Embryonic facial prominence (tissue), 1 donor: Measurements from ENCODE around the gene MTIF2.
A peak's percentile ranks its signal among the peaks of the same experiment; 100 is the strongest.
"Not testable (repeated sequence)": the region's sequence is repeated elsewhere in the genome, so short reads cannot be mapped to it uniquely, and the experiment has no call there.

ENCODE experiments used
- DNase-seq: peaks from one replicate; pipeline ENCODE4 v3.0.0-alpha.2; 2016; ENCODE audit errors: extremely low spot score

The MTIF2 gene, protein sequence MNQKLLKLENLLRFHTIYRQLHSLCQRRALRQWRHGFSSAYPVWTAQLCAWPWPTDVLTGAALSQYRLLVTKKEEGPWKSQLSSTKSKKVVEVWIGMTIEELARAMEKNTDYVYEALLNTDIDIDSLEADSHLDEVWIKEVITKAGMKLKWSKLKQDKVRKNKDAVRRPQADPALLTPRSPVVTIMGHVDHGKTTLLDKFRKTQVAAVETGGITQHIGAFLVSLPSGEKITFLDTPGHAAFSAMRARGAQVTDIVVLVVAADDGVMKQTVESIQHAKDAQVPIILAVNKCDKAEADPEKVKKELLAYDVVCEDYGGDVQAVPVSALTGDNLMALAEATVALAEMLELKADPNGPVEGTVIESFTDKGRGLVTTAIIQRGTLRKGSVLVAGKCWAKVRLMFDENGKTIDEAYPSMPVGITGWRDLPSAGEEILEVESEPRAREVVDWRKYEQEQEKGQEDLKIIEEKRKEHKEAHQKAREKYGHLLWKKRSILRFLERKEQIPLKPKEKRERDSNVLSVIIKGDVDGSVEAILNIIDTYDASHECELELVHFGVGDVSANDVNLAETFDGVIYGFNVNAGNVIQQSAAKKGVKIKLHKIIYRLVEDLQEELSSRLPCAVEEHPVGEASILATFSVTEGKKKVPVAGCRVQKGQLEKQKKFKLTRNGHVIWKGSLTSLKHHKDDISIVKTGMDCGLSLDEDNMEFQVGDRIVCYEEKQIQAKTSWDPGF

DNA sequence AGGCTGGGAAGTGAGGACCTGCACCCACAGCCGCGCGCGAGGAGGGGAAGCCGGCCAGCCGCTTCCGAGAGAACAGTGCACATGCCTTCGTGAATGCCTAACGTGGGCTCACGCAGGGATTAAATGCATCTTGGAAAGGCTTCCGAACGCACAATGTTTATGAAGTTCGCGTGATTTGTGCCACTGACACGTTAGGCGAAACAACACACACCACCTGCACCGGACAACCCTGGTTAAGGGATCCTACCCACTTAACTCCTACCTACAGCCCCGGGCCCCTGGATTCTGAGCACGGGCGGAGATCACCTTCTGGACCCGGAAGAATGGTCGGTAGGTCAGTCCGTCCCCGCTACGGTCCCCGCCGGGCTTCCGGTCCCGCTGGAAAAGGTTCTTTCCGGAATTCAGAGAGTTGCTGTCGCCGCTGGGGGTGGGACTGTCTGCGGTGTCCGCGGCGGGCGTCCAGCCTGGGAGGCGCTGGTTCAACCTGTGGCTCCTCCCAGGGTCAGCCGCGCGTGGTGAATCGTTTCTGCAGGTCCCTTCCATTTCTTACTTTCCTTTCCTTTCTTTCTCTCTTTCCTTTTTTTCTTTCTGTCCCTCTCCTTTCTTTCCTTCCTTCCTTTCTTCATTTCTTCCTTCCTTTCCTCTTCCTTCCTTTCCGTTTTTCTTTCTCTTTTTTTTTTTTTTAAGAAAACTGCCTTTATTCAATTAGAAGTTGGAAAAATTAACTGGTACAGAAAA lies at the start of gene MTIF2:
Gene MTIF2 (minus strand): TSS at position 325 of the 738 bp plus-strand sequence. CDS start 5,373 bp downstream, outside the sequence.
- peak; percentile 80 for DNase-seq

DNA sequence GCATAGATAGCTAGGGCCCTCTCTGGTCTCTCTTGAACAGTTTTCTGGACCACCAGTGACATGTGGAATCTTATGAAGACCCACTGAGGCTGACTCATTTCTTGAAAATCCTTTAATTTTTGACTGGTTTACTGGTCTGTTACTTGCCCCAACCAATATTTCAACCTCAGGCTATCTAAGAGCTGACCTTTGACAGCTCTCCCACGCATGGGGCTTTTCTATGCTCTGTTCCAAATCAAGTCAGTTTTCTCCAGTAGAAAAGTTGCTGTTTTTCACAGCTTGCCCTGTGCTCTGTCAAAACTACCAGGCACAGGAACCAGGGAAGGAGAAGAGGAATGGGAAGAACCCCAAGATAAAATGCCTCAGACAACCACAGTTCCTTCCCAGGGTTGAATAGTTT lies 46.0 kb upstream of the MTIF2 start:
- no peak for DNase-seq

DNA sequence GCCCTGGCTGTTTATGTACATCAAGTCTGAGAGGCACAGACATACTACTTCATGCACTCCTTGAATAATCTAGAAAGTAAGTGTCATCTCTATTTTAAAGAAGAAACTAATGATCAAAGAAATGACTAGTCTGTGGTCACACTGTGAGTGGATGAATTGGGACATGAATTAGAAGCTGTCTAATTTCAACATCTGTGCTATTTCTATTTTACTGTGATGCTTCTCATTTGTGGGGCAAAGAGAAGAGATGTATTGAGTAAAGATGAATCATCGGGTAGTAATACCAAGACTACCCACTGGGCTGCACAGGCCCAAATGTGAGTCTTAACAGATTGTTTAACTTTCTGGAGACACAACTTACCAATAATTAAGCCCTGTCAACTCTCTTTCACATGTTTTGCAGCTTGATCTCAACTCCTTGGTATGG lies 42.4 kb upstream of the MTIF2 start:
- no peak for DNase-seq

DNA sequence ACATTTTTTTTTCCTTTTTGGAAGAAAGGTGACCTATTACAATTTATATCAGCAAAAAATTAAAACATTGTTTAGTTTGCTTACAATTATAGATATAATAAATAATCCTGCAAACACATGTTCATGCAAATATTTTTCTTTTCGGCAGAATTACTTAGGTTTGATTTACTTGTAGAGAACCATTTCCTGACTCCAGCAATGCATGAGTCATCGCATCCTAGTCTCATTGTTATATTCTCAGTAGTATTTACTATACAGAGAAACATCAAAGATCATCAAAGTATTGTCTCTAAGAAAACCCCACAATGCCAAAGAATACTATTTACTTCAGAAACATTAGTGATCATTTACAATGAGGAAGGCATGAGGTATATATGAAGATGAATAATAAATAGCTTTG lies 40.4 kb upstream of the MTIF2 start:
- DNase-seq: no peak

DNA sequence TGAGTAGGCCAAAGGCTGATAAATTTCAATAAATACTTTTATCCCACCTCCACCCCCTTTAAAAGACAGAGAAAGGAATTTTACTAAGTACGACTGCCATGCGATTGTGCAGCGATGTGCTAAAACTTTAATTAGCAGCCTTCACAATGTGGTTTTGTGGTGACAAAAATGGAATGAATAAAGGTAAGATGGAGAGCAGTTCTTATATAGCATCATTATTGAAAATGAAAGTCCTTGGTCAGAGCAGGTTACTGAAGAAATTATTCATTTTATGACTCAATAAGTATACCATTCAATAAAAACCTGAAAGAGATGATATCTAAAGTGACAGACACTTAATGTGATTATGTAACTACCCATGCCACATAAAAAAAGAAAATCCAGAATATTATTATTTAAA lies 33.2 kb upstream of the MTIF2 start:
- DNase-seq: no peak

DNA sequence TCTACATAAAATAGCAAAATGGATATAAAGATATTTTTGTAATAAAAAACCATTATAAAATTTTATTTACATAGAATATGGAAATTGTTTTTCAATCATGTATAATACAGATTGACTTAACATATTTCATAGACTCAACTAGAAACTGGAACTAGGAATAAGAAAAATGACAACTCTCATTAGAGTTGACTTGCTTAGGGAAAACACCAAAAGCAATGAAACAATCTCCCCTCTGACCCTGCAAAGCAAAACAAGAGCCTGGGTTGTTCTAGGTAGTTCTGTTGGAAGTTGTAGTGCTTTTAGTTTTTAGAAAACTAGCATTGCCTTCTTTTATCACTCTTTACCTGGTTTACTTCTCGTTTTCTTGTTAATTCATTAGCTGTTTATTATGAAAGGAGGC lies 32.2 kb upstream of the MTIF2 start:
- DNase-seq: no peak

DNA sequence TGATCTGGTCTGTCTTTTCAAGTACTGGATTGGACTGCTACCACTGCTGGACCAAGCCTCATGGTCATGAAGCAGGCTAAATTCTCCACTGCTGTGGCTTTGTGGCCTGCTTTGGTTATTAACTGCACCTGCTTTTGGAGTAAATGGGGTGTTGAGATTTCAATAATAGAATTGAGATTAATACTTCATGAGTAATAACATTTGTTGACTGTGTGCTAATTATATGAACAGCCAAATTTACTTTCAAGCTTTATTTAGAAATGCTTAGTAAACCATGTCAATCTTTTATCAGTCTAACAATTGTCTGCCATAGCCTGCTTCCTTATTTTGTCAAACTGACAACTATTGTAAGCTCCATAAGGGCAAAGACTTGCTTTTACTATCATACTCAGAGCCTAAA lies 27.4 kb upstream of the MTIF2 start:
- DNase-seq: no peak

DNA sequence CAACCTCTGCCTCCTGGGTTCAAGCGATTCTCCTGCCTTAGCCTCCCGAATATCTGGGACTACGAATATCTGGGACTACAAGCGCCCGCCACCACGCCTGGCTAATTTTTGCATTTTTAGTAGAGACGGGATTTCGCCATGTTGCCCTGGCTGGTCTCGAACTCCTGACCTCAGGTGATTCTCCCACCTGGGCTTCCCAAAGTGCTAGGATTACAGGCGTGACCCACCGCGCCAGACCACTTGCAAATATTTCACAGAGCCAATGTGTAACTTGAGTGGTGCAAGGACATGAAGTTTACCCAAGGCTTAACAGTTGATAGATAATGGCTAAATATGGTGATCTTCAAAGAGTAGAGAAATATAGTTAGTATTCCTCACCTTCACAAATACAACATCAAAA lies 14.1 kb upstream of the MTIF2 start:
- DNase-seq: no peak

DNA sequence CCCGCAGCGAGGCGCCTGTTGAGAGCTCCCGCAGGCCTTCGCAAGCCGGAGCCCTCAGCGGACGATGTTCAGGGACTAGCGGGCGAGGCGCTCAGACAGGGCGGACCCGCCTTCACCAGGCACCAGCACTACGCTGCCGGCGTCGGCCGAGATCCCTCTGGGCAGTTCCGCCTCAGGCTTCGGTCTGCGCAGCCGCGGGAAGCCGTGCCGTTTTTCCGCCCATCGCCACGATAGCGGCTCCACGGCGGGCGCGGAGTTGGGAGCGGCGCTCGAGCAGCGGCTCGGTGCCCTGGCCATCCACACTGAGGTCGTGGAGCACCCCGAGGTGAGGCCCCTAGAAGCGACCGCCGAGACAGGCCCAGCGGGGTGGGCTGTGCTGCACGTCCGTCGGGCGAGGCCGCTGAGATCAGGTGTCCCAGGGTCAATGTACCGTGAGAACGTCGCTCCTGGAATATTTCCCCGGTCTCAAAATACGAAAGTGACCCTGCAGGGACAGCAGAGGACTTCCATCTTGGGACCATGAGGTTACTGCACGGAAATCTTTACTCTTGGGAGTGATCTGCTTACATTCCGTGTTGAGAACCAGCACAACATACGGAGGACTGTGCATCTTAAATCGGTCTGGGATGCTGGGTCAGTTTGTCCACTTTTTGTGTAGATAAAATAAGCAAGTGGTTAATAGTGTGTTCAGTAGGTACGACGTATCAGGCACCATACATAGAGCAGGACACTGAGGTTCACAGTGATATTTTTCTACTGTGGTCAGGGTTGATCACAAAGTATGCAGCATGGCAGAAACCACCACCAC lies 13.3 kb upstream of the MTIF2 start:
- peak; percentile 70 for DNase-seq

DNA sequence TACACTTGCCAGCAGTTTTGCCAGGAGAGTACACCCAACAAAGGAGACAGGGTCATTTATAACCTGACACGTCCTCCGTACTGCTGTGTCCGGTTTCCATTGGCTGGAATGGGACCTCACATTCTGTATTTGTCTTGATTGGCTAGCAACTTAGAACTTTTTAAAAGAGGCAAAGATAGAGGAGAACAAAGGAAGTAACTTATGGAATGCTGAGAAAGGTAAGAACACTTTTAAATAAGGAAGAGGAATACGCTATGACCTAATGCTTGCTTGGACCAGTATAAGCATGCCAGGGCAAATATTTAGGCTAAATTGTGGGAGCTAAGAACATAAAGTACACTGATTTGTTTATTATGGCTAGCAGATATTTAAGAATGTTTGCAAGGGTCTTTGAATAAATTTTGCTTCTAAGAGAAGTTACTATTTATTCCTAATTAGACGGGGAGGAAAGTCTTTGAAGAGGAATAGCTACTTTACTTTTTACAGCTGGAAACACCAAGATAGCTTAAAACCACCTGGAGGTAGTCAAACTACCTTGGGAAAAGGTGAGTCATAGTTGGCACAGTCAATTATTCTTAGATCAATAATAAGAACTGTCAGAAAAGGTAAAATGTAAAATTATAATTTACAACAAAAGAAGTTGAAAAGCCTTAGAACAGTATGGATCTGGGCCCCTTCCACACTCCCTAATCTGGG lies 12.0 kb upstream of the MTIF2 start:
- not testable (repeated sequence) for DNase-seq

DNA sequence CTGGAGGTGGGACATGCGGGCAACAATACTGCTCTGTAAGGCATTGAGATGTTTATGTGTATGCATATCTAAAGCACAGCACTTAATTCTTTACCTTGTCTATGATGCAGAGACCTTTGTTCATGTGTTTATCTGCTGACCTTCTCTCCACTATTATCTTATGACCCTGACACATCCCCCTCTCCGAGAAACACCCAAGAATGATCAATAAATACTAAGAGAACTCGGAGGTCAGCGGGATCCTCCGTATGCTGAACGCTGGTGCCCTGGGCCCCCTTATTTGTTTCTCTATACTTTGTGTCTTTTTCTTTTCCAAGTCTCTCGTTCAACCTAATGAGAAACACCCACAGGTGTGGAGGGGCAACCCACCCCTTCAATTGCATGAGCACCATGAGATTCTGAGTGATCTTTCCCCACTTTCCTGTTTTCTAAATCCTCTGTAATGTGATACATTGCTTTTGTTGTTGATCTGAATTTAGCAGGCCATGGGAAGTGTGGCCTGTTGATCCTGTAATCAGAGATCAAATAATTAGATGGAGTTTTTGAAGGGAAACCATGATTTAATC lies 10.9 kb upstream of the MTIF2 start:
- DNase-seq: not testable (repeated sequence)

DNA sequence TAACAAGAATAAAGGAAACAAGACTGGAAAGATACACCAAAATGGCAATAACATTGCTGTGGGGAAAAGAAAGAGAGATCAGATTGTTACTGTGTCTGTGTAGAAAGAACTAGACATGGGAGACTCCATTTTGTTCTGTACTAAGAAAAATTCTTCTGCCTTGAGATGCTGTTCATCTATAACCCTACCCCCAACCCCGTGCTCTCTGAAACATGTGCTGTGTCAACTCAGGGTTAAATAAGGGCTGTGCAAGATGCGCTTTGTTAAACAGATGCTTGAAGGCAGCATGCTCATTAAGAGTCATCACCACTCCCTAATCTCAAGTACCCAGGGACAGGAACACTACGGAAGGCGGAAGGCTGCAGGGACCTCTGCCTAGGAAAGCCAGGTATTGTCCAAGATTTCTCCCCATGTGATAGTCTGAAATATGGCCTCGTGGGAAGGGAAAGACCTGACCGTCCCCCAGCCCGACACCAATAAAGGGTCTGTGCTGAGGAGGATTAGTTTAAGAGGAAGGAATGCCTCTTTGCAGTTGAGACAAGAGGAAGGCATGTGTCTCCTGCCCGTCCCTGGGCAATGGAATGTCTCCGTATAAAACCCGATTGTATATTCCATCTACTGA lies 10.3 kb upstream of the MTIF2 start:
- not testable (repeated sequence) for DNase-seq

DNA sequence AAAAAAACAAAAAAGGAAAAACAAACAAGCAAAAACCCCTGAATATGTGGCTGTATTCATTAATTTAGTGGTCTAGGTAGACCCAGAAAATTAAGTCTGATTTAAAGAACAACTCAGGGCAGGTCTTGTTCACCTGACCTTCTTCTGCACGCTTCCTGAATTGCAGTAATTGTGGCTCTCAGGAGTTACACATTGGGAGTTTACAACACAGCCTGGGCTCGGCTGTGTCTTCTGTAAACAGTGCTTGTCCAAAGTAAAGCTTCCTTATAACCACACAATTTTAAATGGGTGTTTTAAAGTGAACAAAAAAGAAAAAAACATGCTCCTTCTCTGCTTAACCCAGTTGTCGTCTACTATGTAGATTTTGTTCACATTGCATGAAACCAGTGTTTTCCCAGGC lies 8.3 kb upstream of the MTIF2 start:
- no peak for DNase-seq

DNA sequence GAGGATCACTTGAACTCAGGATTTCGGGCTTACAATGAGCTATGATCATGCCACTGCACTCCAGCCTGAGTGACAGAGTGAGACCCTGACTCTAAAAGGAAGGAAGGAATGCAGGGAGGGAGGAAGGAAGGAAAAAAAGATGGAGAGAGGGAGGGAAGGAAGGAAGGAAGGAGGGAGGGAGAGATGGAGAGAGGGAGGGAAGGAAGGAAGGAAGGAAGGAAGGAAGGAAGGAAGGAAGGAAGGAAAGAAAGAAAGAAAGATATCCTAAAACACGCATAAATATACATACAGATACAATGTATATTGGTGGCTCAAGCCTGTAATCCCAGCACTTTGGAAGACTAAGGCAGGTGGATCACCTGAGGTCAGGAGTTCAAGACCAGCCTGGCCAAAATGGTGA lies 5.3 kb upstream of the MTIF2 start:
- not testable (repeated sequence) for DNase-seq

DNA sequence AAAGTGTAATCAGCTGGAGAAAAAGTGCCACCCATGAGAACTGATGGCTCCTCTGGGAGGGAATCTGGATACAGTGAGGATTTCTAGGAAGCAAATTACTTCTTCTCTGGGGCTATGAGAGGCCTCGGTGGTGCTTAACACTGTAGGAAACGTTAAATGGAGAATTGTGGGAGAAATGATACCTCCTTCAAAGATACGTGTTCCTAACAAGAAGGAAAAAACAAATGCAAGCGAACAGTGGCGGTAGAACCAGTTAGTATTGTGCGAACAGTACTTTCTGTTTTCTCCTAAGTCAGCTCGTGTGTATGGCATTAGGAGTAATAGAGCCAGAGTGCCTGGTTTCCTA lies 587 bp upstream of the MTIF2 start:
- DNase-seq: no peak

DNA sequence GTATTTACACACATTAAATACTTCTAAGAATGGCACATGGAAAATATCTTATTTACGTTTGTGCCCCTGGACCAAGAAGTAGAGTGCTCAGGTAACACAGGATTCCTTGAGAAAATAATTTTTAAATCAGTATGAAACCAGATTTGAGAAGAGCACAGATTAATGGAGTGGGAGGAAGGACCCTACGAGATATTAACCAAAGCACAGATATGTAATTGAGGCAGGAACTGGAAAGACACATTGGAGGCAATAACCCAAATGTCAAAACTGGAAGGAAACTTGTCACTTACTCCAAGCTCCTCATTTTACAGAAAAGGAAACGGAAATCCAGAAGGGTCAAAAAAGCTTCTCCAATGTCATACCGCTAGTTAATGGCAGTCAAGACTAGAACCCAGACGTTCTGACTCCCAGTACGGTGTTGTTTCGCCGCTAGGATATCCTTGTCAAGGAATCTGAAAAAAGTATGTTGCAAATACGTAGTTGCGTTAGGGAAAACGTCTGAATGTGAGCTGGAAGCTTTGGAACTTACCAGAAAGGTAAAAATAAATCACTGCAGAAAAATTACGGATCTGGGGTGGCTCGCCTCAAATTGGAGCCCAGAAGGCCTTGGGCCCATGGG lies 634 bp downstream of the MTIF2 start:
- no peak for DNase-seq

DNA sequence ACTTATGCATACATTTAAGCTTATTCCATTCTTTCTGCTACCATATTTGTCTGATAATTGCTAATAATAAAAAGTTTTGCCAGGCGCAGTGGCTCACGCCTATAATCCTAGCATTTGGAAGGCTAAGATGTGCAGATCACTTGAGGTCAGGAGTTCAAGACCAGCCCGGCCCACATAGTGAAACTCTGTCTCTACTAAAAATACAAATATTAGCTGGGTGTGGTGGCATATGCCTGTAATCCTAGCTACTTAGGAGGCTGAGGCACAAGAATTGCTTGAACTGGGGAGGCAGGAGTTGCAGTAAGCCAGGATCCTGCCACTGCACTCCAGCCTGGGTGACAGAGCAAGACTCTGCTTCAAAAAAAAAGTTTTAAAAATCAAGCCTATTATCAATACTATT lies 9.4 kb downstream of the MTIF2 start:
- DNase-seq: not testable (repeated sequence)

DNA sequence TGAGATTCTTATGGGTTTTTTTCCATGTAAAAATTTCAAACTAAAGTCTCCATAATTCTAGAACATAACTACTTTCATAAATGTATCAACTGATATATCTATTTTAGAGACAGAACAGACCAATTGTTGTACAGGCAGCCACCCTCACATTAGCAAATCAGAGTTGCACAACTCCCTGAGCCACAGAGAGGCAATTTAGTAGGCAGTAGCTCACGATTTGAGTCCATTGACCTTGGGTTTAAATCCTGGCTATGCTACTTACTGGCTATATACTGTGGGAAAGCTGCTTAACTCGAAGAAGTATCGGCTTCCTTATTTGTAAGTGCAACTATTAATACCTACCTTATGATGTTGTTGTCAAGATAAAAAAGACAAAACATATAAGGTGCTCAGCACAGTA lies 16.2 kb downstream of the MTIF2 start:
- no peak for DNase-seq

DNA sequence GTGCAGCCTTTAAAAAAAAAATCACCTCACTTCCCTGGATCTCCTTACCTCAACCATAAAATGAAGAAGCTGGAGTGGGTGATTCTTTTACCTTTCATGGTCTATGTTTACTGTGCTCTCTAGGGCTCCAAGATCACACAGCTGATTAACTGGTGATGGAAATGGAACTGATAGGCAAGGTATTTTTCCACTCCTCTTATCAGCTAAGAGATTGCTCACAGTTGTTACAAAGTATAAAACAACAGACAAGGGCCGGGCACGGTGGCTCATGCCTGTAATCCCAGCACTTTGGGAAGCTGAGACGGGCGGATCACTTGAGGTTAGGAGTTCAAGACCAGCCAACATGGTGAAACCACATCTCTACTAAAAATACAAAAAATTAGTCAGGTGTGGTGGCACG lies 22.0 kb downstream of the MTIF2 start:
- DNase-seq: no peak

DNA sequence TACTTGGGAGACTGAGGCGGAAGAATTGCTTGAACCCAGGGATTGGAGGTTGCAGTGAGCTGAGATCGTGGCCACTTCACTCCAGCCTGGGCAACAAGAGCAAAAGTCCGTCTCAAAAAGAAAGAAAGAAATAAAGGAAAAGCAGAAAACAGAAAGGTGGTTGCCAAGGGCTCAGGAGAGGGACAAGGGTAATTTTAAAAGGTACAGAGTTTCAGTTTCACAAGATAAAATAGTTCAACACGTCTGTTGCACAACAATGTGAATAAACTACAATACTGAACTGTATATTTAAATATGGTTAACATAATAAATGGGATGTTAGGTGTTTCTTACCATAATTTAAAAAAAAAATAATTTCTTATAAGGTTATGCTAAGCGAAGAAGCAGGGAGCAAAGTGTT lies 23.6 kb downstream of the MTIF2 start:
- no peak for DNase-seq
